H1 (cell line): ENCODE data around the gene TRIM47. TPM values are rescaled to one million over a fixed set of nuclear protein-coding genes. Genes with fewer than 3 reads are reported as not detected.
"Not testable (repeated sequence)": the region's sequence is repeated elsewhere in the genome, so short reads cannot be mapped to it uniquely, and the experiment has no call there.

Experiments used
- CTCF ChIA-PET: fragments of 300-600 bp; sonication (Branson Sonifier 250); formaldehyde crosslinking; loops from one replicate; lab custom pipeline; 2021; ENCODE audit not compliant: partially characterized antibody; lab: Charles Lee
- POLR2A ChIA-PET: fragments of 300-600 bp; sonication (Branson Sonifier 250); formaldehyde crosslinking; loops from one replicate; lab custom pipeline; 2021; ENCODE audit warnings: inconsistent platforms; ENCODE audit not compliant: partially characterized antibody; lab: Charles Lee
- DNase-seq, 2 experiments: peaks; one replicate each; pipeline versions ENCODE4 v3.0.0 to v3.0.0-alpha.2; 2010 to 2022; ENCODE audit warnings: low spot score in 2 of 2, low read depth in 1 of 2, mixed read lengths in 1 of 2
- FAIRE-seq: peaks from 2 replicates; lab custom pipeline; 2011; peaks lifted over from hg19 to GRCh38; lab: Jason Lieb, UNC
- H2AFZ ChIP-seq: 2 replicates; pipeline ENCODE4 v1.8.1; 2012; ENCODE audit warnings: low read length, inconsistent platforms
- H2AK5ac ChIP-seq: 2 replicates; pipeline ENCODE4 v1.6.1; 2013; ENCODE audit warnings: low read depth, low read length
- H2BK120ac ChIP-seq: replicated peaks from 2 replicates; pipeline ENCODE3; 2013; ENCODE audit warnings: low read depth, low read length, inconsistent platforms
- H2BK12ac ChIP-seq: 2 replicates; pipeline ENCODE4 v1.6.1; 2013; ENCODE audit warnings: low read depth, low read length
- H2BK15ac ChIP-seq: 2 replicates; pipeline ENCODE4 v1.6.1; 2013; ENCODE audit warnings: low read length
- H2BK20ac ChIP-seq: 2 replicates; pipeline ENCODE4 v1.6.1; 2013; ENCODE audit warnings: low read length
- H2BK5ac ChIP-seq: 2 replicates; pipeline ENCODE4 v1.6.1; 2013; ENCODE audit warnings: low read depth, low read length
- H3K14ac ChIP-seq: 2 replicates; pipeline ENCODE4 v1.6.1; 2013; ENCODE audit warnings: inconsistent platforms; ENCODE audit not compliant: insufficient read length
- H3K18ac ChIP-seq: 2 replicates; pipeline ENCODE4 v1.6.1; 2013; ENCODE audit warnings: low read length; ENCODE audit errors: extremely low read depth
- H3K23ac ChIP-seq: 2 replicates; pipeline ENCODE4 v1.6.1; 2013; ENCODE audit warnings: inconsistent platforms; ENCODE audit not compliant: insufficient read length
- H3K23me2 ChIP-seq: 2 replicates; pipeline ENCODE4 v1.6.1; 2013; ENCODE audit warnings: low read depth, low read length
- H3K27ac ChIP-seq: 2 replicates; pipeline ENCODE4 v1.6.1; 2011; ENCODE audit warnings: low read depth, low read length, inconsistent platforms
- H3K27me3 ChIP-seq, 4 experiments: replicated peaks in 1 of 4; 1 replicate in 1 of 4; 2 replicates in 3 of 4; pipeline versions ENCODE4 v1.6.1 to v1.8.1; 2011 to 2013; ENCODE audit warnings: low read length in 3 of 4, mild to moderate bottlenecking in 3 of 4, inconsistent platforms in 2 of 4, mixed read lengths in 2 of 4, moderate library complexity in 1 of 4; ENCODE audit not compliant: control insufficient read depth in 3 of 4, insufficient read depth in 3 of 4; ENCODE audit errors: extremely low read depth in 1 of 4
- H3K36me3 ChIP-seq, 4 experiments: 2 replicates each; pipeline versions ENCODE4 v1.6.1 to v1.8.1; 2011 to 2013; ENCODE audit warnings: mild to moderate bottlenecking in 4 of 4, low read length in 3 of 4, moderate library complexity in 2 of 4, control low read depth in 1 of 4, inconsistent platforms in 1 of 4; ENCODE audit not compliant: insufficient read depth in 4 of 4, control insufficient read depth in 2 of 4
- H3K4ac ChIP-seq: replicated peaks from 2 replicates; pipeline ENCODE3; 2013; ENCODE audit warnings: low read length, low read depth, mixed read lengths, inconsistent platforms; ENCODE audit not compliant: insufficient read length
- H3K4me1 ChIP-seq, 4 experiments: replicated peaks in 1 of 4; 1 replicate in 1 of 4; 2 replicates in 3 of 4; pipeline versions ENCODE4 v1.6.1 to v1.8.1; 2011 to 2013; ENCODE audit warnings: low read length in 3 of 4, inconsistent platforms in 2 of 4, mixed read lengths in 1 of 4; ENCODE audit not compliant: insufficient read depth in 4 of 4, control insufficient read depth in 3 of 4
- H3K4me2 ChIP-seq, 2 experiments: 2 replicates each; pipeline versions ENCODE4 v1.6.1 to v1.8.1; 2011 to 2013; ENCODE audit warnings: low read depth in 2 of 2, low read length in 2 of 2, control low read depth in 1 of 2, inconsistent platforms in 1 of 2, mild to moderate bottlenecking in 1 of 2; ENCODE audit not compliant: insufficient read depth in 1 of 2
- H3K4me3 ChIP-seq, 4 experiments: fragments of 200-600, 300-600 bp in 1 of 4; sonication (generic), shearing (Covaris generic), sonication (Bioruptor Twin) in 1 of 4; 2 replicates each; pipeline versions ENCODE4 v1.5.1 to v1.8.1; 2011 to 2016; ENCODE audit warnings: low read length in 4 of 4, low read depth in 3 of 4, control low read depth in 2 of 4, inconsistent platforms in 2 of 4, mild to moderate bottlenecking in 2 of 4, mixed read lengths in 1 of 4, moderate library complexity in 1 of 4; ENCODE audit not compliant: insufficient read depth in 2 of 4; ENCODE audit errors: extremely low read depth in 1 of 4
- H3K56ac ChIP-seq: replicated peaks from 2 replicates; pipeline ENCODE3; 2013; ENCODE audit warnings: low read depth, mild to moderate bottlenecking, mixed read lengths, low read length, inconsistent platforms; ENCODE audit not compliant: insufficient read length
- H3K79me1 ChIP-seq: 2 replicates; pipeline ENCODE4 v1.6.1; 2013; ENCODE audit warnings: low read depth, low read length, control low read depth
- H3K79me2 ChIP-seq, 2 experiments: 2 replicates each; pipeline versions ENCODE4 v1.6.1 to v1.8.1; 2012 to 2013; ENCODE audit warnings: low read length in 2 of 2, mild to moderate bottlenecking in 2 of 2, inconsistent platforms in 1 of 2; ENCODE audit not compliant: insufficient read depth in 2 of 2, control insufficient read depth in 1 of 2
- H3K9ac ChIP-seq, 4 experiments: replicated peaks in 1 of 4; 1 replicate in 1 of 4; 2 replicates in 3 of 4; pipeline versions ENCODE4 v1.6.1 to v1.8.1; 2011 to 2013; ENCODE audit warnings: low read depth in 3 of 4, low read length in 3 of 4, control low read depth in 2 of 4, mild to moderate bottlenecking in 2 of 4, moderate library complexity in 2 of 4, inconsistent platforms in 1 of 4; ENCODE audit errors: extremely low read depth in 1 of 4
- H3K9me3 ChIP-seq, 2 experiments: 2 replicates each; pipeline versions ENCODE4 v1.6.1 to v1.8.1; 2012 to 2013; ENCODE audit warnings: mild to moderate bottlenecking in 2 of 2, moderate library complexity in 2 of 2, control low read depth in 1 of 2, inconsistent platforms in 1 of 2, low read depth in 1 of 2, low read length in 1 of 2, mixed read lengths in 1 of 2; ENCODE audit not compliant: insufficient read depth in 2 of 2
- H4K20me1 ChIP-seq, 2 experiments: replicated peaks in 1 of 2; 2 replicates each; pipeline versions ENCODE3 to v1.8.1; 2011 to 2013; ENCODE audit warnings: inconsistent platforms in 2 of 2, low read length in 2 of 2, mild to moderate bottlenecking in 1 of 2; ENCODE audit not compliant: insufficient read depth in 2 of 2, control insufficient read depth in 1 of 2
- H4K5ac ChIP-seq: 2 replicates; pipeline ENCODE4 v1.6.1; 2013; ENCODE audit warnings: low read length, low read depth, mixed read lengths, inconsistent platforms; ENCODE audit not compliant: insufficient read length
- H4K8ac ChIP-seq: 2 replicates; pipeline ENCODE4 v1.8.0; 2013; ENCODE audit warnings: mild to moderate bottlenecking, moderate library complexity, low read length, inconsistent platforms; ENCODE audit not compliant: insufficient read depth; ENCODE audit errors: extremely low read depth
- H4K91ac ChIP-seq: replicated peaks from 2 replicates; pipeline ENCODE3; 2013; ENCODE audit warnings: low read length, mixed read lengths, inconsistent platforms; ENCODE audit not compliant: insufficient read length
- WGBS, 2 experiments: shearing (Covaris generic) in 1 of 2; methylation state at CpG; one replicate each; pipeline versions ENCODE4 v1.1.6 to v1.1.7; 2013 to 2015; ENCODE audit warnings: low lambda C conversion rate in 2 of 2, mixed read lengths in 2 of 2, inconsistent platforms in 1 of 2, low coverage in 1 of 2, missing lambda C conversion rate in 1 of 2; ENCODE audit not compliant: insufficient replicate concordance in 2 of 2, insufficient coverage in 1 of 2, insufficient read length in 1 of 2; ENCODE audit errors: extremely low coverage in 1 of 2, missing lambda C conversion rate in 1 of 2; 5-methylcytosine and 5-hydroxymethylcytosine counted together
- polyA plus RNA-seq, 7 experiments: library from polyadenylated mRNA; depleted of rRNA in 3 of 7; stranded (reverse) in 5 of 7; unstranded in 2 of 7; fragments of >200 nt in 5 of 7; fragments of 200-250 nt in 2 of 7; gene quantifications; 1 replicate in 5 of 7; 2 replicates in 1 of 7; 4 replicates in 1 of 7; pipeline versions ENCODE4 v1.2.1 to v1.2.3, GENCODE V29; 2011 to 2013; ENCODE audit warnings: missing spikeins in 2 of 7, mixed read lengths in 2 of 7
- total RNA-seq: library from RNA; stranded (reverse); fragmentation: NEBNext Ultra II Directional; extraction: Animal tissue kit (Norgen Biotek cat#: 25700); gene quantifications from 2 replicates; pipeline ENCODE4 v1.2.1, GENCODE V29; 2021

The TRIM47 gene
- total and polyA plus RNA-seq, 2 of the 8 experiments (the other 6 are each of a cell fraction or from before 2014, with no cell fraction given): 6.3 to 6.4 TPM

- not testable (repeated sequence) for H3K56ac ChIP-seq, DNase-seq, H3K23me2 ChIP-seq, H3K36me3 ChIP-seq, H3K79me1 ChIP-seq, H2AK5ac ChIP-seq, H3K4me3 ChIP-seq, H4K8ac ChIP-seq, H3K4me2 ChIP-seq, H2AFZ ChIP-seq, H3K14ac ChIP-seq, H3K79me2 ChIP-seq, H4K20me1 ChIP-seq, H4K5ac ChIP-seq, H3K9ac ChIP-seq, H3K27me3 ChIP-seq, H3K4ac ChIP-seq, H4K91ac ChIP-seq, H3K27ac ChIP-seq, H2BK12ac ChIP-seq, H3K9me3 ChIP-seq, H3K23ac ChIP-seq, H3K4me1 ChIP-seq, H3K18ac ChIP-seq, H2BK20ac ChIP-seq, H2BK5ac ChIP-seq, H2BK15ac ChIP-seq, H2BK120ac ChIP-seq, FAIRE-seq
- CTCF ChIA-PET: interaction anchor here (0.6 to 51.3 kb wide), 7 partner anchors 8 to 488 kb away, joined by 3 to 885 read pairs (median 3); partner anchors contain the start of gene CDK3
- WGBS, 2 experiments: 91% methylated on average over 9 of the region's 9 CpGs; no CpG with 5 or more reads in 1 of the 2 experiments
- POLR2A ChIA-PET: interaction anchor here (3.3 to 6.3 kb wide), 2 partner anchors 12 to 19 kb away, joined by 9 to 40 read pairs; partner anchors contain the start of genes MRPL38 and TRIM65
Measured at GRCh38 chr17:75885860-75886259, 7.5 kb upstream of the TRIM47 start.
